Activated CD4-positive, alpha-beta T cell treated with anti-CD3 and anti-CD28 coated beads, Interleukin-2, amount 50 U/mL, for 24 hours (primary cell): ENCODE data around the gene ITGB5.

Source experiments
- DNase-seq, 2 donors: peaks; one replicate each; pipeline ENCODE4 v3.0.0-alpha.2; 2020; ENCODE audit warnings: low read depth in 1 of 2, low spot score in 1 of 2

The ITGB5 gene

DNA sequence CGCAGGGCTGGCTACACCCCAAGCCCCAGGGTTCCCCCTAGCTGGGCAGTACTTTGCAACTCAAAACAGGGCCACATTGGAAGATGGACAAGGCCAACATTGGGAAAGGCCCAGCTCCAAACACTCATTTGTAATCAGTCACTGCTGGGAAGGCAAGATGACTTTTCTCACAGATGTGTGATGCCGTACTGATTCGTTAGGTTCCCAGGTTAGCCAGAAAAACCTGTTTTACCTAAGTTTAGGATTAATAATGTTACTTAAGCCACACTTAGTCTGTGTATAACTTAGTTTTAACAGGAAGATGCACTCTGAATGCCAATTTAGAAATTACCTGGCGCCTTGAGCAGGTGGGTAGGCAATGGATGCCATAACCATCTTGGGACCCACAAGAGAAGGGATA, 71.0 kb downstream of the ITGB5 start:
- DNase-seq: no peak

DNA sequence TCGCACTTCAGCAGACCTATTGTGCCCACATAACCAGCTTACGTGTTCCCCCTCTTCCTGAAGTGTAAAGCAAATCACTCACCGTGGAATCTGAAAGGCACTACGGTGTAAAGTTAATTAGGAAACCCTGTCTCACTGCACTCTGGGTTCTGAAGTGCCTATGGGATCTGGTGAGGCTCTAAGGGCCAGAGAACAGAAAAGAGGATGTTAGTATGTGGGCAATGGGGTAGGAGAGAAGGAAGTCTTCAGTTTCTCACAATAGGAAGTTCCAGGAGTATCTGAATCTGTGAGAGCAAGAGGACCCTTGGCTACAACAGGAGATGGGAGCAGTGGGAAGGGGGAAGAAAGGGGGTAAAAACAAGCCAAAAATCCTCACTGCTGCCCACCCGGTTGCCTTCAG, 71.4 kb downstream of the ITGB5 start:
- DNase-seq: no peak

DNA sequence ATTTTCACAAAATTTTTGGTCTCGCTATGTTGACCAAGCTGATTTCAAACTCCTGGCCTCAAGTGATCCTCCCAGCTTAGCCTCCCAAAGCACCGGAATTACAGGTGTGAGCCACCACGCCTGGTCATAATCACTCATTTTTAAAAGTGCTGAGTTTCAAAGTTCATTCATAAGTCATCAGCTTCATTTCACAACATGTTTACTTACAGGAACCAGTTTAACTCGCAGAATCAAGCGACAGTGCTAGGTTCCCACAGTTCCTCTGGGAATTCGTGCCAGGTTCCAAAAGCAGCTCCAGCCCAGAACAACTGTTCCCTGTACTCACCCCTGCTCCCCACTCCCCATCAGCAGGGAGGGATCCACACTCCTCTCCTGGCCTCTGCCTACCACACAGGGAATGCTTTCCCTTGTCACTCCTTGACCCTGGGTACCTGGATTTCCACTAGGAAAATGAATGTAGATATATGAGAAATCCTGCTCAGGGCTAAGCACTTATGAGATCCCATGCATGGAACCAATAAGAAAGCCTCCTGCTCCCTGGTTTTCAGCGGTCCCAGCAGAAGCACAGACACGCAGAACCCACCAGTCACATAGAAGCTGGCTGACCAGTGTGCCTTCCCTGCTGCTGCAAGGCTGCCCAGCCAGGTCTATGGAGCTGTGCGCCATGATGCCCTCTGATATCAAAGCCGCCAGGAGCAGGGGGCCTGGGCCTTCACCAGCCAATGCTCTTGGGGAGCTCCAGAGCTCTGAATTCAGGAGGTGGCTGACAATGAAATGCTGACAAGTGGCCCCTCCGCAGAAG, 72.3 kb downstream of the ITGB5 start:
- no peak for DNase-seq

DNA sequence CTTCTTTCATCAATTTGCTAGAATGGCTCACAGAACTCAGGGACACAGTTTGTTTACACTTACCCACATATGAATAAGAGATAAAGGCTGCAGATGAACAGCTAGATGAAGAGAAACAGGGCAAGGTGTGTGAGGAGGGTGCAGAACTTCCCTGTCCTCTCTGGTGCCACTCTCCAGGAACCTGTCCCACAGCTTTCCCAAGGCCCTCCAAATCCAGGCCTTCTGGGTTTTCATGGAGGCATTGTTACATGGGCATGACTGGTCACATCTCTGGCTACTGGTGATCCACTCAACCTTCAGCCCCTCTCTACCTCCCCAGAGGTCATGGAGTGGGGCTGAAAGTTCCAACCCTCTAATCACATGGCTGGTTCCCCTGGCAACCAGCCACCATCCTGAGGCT, 73.6 kb downstream of the ITGB5 start:
- no peak for DNase-seq

DNA sequence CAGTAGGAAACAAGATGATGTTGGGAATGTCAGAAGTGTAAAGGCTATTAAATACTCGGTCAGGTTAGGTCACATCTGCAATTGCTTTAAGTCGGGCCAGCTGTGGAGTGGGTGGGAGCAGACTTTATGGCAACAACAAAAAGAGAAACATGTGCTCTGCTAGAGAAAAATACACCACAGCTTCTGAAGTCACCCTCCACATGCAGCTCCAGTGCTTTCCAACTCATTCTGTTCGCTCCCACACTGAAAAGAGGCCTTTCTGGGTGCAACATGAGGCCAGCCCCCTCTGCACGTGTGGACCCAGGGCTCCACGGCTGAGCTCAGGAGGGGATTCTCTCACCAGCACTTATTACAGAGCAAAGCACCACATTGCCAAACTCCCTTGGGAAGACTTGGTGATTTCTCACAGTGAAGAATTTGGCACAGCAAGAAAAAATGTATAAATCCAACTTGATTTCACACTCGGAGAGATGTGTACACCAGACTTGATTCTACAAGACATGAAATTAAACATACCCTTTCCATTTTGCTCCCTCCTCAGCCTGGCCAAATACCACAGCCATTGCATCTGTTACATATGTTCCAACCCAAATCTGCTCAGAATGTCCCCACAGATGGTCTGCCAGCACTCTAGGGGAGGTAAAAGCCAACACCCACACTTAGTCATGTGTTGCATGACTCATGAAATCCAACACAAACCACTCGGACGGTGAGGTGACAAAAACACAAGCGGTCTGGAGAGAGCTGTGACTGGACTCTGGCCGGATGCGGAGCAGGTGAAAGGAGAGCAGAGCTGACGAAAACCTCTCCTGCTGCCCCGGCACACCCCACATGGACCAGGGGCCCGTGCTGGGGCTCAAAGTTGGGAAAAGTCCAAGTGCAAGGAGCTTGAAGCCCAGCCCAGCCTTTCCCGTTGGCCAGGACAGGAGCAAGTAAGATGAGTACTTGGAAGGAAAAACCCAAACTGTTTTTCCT, 74.6 kb downstream of the ITGB5 start:
- DNase-seq: no peak

DNA sequence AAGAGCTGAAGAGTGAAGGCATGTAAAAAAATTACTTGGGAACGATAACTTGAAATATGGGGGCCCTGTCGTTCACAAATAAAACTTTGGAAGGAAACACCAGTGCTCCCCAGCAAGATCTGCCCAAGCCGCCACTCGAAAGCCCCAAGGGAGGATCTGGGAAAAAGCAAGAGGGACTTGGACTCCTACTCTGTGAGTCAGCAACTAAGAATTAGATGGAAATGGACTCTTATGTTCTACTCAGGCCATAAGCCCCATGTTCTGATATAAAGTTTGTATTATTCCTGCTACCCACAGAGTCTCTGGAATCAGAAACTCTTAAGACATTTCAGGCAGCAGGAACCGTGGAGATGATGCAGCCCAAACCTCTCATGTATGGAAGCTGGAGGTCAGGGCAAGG, 75.7 kb downstream of the ITGB5 start:
- no peak for DNase-seq

DNA sequence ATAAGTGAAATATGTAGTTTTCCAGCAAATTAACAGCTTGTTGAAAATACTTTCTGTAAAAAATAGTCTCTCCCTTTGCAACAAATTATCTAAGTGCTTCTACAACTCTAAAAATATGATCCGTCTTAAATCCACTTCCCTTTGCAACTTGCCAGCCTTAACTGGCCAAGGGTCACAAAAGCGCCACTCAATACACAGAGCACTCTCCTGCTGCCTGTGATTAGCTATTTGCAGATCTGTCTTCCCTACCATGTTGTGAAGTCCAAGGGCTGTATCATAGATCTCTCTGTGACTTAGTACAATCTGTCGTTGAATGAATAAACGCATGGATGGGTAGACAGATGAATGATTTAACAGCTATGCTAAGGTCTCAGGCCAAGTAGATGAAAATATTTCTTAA, 76.2 kb downstream of the ITGB5 start:
- DNase-seq: no peak

DNA sequence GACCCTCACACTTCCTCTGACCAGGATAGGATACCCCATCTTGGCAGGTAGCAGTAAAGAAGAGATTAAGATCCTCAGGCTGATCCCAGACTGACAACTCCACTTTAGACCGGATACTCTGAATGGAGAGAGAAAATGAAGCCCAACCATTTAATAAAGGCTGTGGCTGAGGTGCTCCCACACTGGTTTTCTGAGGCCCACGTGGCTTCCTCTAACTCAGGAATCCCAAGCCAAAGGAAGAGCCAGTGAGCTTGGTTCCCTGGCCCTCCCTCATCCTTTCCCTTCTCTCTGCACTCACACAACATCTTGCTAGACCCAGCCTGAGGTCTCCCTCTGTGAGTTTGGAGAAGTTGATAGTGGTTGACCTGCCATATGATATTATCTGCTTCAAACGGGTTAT, 78.1 kb downstream of the ITGB5 start:
- no peak for DNase-seq

DNA sequence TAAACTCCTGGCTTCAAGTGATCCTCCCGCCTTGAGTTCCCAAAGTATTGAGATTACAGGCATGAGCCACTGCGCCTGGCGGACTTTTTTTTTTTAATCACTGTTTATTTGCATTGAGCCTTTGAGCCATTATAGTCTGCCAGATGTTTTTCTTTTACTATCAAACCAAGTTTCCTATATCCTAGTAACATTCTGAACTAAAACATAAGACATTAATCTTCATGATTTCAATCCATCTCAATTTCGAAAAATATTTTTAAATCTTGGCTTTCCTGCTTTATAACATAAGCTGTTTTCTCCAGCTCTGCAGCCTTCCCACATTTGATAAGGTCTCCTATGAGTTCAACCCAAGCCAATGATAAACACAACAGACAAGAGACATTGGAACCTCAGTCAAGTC, 81.5 kb downstream of the ITGB5 start:
- DNase-seq: no peak

DNA sequence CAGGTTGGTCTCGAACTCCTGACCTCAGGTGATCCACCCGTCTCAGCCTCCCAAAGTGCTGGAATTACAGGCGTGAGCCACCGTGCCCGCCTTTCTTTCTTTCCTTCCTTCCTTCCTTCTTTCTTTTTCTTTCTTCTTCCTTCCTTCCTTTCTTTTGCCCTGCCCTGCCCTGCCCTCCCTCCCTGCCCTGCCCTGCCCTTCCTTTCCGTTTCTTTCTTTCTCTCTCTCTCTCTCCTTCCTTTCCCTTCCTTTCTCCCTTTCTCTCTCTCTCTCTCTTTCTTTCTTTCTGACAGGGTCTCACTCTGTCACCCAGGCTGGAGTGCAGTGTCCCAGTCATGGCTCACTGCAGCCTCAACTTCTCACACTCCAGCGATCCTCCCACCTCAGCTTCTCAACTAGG, 82.3 kb downstream of the ITGB5 start:
- no peak for DNase-seq

DNA sequence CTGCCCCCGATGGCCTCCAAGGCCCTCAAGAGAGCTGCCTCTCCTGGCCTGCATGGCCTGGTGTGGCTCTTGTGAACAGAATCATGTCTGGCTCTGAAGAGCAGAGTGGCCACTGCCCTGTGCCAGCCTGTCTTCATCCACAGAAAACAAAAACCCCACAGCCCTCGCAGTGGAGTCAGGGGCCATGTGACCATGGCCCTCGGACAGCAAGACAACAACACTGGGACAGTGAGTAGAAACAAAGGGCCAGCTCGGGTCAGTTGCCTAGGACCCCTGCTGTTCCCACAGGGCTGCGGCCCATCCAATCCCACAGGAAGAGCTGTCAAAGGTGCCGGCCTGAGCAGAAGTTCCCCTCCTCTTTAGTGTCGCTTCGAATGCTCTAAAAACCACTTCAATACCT, 84.5 kb downstream of the ITGB5 start:
- DNase-seq: no peak

DNA sequence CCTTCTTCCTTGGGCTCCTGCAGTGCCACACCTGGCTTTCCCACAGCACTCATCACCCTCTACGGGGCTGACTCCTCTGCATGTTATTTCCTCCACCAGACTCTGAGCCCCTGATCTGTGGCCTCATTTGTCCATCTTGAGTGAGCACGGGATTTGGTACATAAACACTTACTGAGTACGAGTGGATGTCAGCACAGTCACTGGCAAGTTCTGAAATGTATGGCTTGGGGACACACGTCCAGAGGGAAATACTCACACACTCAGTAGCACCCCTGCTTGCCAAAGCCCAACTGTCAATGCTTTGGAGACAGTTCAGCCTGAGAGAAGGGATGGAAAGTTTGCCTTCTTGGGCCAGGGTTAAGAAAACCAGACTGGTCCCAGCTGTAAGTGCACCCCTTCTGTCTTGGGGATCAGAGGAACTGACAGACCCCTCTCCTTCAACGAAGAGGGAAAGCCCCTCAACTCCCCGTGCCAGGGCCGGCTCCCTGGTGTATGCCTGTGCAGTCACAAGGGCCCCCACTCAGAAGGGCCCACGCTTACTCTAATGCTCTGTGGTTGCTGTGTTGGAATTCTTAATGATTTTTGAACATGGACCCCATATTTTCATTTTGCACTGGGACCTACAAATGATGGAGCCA, 85.0 kb downstream of the ITGB5 start:
- DNase-seq: no peak

DNA sequence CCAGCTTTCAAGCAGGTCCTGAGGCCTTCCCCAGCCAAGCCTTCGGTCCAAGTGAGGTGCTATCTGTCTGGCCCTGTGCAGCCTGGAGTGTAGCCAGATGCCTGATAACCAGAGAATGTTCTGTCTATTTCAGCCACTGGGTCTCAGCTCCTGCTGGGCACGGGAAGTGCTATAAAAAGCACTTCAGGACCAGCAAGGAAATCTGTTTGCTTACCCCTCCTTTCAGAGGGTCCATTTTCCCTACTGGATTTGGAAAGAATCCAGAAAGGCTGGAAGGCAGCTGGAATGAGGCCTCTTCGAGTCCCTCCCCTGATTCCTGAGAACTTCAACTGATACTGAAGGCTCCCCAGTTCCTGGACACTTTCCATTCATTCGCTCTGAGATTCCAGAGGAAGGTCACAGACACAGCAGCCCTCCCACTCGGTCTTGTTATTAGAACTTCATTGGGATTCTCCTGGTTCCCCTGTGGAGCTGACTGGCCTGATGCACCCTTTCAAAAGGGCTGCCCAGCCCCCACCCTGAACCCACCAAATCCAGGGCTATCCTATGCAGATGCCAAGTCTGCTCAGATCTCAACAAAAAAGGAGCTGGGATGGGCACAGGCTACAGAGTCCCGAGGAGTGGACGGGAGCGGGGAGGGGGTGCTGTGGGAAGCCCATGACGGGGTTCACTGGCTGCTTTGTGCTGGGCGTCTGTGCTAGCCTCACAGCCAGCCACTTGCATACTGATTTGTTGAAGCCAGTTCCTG, 86.5 kb downstream of the ITGB5 start:
- DNase-seq: no peak

DNA sequence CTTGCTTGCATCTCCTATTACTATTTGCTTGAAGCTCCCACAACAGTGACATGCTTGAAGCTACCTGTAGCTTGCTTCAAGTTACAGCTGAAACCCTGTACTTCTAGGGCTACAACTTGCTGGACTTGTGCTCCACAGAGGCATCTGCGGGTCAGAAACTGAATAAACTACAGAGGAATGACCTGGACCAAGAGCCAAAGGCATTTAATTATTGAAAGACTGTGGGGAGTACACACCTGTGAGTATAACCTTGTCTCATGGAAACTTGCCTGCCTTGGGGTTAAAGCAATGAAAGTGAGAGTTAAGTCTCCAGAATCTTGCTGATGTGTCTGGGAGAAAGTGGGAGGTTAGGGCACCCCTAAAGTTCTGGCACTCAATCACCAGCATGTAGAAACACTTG, 87.1 kb downstream of the ITGB5 start:
- DNase-seq: no peak

DNA sequence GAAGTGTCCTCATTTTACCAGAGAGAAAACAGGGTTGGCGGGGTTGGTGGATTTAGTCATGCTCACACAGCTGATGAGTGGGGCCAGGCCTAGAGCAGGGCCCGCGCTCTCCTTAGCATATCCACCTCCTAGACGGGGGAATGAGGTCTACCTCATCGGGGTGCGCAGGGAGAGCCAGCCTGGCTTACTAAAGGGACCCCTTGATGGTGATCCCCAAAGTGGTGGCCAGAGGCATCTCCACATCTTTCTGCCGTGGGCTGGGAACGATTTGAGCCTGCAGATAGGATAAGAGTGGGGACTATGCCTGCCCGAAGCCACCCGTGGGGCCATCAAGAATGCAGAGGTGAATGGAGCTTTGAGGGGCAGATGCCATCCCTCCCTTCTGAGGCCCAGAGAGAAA, 87.5 kb downstream of the ITGB5 start:
- DNase-seq: no peak

DNA sequence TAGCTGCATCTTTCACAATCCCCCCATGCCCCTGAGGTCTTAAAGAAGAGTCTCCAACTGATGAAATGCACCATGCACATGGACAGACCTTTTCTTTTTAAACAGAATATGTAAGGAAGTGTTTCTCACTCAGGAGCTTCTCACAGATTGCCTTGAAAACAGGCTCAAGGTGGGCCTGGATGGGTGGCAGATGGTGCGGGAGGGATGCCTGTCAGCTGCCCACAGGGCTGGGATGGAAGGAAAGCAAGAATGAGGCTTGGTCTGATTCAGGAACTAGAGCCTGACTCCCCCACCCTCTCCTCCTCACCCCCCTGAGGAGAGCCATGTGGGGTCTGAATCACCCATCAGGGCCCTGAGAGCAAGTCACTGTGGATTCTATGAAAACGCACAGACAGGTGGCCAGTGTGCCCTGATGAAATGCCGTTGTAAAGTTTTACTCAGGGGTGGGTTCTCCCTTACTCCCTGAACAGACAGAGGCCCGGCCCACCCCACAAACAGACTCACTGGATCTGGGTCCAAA, 89.7 kb downstream of the ITGB5 start:
- no peak for DNase-seq

DNA sequence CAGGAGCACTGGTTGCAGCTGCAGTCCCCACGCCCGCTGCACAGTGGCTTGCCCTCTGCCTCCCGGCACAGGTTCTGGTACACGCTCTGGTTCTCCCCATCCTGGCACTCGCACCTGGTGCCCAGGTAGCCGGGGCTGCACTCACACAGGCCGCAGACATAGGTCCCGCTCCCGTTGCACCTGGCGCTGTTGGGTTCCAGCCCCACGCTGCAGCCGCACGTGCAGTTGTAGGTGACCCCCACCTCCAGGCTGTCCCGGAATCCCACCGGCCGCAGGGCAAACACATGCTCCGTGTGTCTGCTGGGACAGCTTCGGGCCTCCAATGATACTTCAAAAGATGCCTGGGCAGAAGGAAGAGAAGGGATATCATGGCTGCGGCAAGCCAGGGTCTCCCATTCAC, 90.7 kb downstream of the ITGB5 start:
- DNase-seq: no peak

DNA sequence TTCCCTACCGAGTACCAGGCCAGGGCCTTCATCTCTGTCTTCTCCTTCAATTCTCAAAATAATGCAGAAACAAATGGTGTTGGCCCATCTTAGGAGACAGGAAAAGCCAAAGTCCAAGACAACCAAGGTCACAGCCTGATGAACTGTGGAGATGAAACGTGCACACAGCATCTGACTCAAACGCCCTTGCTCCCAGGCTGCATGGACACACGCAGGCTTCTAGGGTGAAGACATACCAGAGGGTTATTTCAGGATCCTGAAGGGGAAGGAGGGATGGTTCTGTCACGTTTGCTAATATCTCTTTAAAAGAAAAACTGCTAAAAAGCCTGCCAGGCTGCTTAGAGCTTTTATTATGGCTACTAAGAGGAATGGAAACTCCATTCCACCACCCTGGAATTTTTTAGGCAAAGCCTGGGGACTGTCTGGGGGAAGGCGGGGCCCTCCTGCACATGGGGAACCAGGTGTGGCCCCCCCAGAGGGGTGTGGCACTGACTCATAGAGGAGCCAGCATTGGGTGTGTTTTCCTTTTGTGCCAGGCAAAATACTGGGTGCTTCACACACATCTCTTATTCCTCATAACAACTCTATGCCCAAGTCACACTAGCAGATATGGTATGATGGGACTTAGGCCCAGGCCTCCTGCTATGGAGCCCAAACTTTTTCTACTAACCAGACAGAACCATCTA, 94.0 kb downstream of the ITGB5 start:
- DNase-seq: no peak

DNA sequence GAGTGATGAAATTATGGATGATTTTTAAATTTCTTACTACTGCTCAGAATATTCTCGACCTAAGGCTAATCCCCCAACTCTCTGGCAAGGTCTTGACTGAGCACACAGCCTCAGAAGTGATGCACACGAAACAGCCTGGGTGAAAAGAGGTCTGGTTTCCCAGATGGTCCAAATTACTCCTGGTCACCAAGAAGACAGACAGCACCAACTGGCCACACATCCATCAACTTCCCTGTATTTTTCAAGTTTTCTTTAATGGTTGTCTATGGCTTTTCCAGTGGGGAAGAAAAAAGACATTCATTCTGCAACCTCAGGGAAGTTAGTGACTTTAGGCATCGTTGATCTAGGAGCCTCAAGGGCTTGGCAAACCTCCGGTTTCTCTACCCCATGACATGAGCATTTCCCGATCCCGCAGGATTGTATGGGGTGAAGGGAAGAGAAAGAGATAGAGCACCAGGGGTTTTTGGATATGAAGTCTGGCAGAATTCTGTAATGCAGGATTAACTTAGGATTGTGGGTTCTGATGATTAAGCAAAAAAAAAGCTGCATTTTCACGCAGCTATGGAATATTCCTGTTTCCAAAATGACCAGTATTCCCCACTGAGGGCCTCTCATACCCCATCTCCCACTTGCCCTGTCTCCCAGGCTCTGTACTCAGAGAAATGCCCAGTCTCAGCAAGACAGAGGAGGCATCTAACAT, 94.7 kb downstream of the ITGB5 start:
- DNase-seq: no peak
